ENCODE measurements around the gene BRPF1.
"Not testable (repeated sequence)": the region's sequence is repeated elsewhere in the genome, so short reads cannot be mapped to it uniquely, and the experiment has no call there.

The BRPF1 gene

GRCh38 chr3:9767418-9767817 is 35.9 kb downstream of the BRPF1 start:
- peaks cover 3% of the 10 kb centered on the region for H3K36me3 Mint-ChIP-seq (ENCODE audit: low read depth)
- H3K9me3 Mint-ChIP-seq, result no peaks in the 10 kb centered on the region
- H3K4me3 Mint-ChIP-seq, result peak overlapping the region in 2 of 3 experiments; percentile 18 to 87
- H3K4me1 Mint-ChIP-seq, result peaks cover 31% of the 10 kb centered on the region
- H3K27me3 Mint-ChIP-seq (ENCODE audit: low read depth), result no peaks in the 10 kb centered on the region
- TF ChIP-seq CTCF (IDR thresholded peaks at IDR 0.05; ENCODE audit: unreplicated experiment in 3 of 3), result no peak
- H3K27ac Mint-ChIP-seq, result peak overlapping the region in 2 of 3 experiments; percentile 33 to 53

DNA sequence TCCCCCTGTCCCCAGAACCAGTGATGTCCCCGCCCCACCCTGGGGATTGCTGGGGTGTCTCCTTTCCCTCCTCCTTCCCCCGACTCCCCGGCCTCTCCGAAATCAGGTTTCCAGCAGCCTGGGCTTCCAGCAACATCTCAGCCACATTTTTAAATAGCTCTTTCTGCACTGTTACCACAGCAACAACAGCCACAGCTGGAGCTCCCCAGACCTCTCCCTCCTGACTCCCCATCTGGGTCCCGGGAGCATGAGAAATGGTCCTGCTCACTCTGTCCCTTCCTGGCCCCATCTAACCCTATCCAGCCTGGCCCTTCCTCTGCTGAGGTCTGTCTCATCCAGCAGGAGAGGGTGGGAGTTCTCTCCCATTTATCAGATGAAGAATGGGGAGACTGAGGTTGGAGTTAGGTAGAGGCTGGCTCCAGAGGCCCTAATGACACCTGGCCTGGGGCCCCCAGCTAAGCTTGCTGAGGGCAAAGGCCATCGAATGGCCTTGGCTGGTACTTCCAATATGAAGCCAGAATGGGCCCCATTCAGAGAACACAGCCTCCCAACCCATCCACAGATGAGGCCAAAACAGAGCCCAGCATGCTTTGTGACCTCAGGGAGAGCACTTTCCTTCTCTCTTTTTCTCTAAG is 36.7 kb downstream of the BRPF1 start:
- H3K4me1 Mint-ChIP-seq, result peaks cover 36% of the 10 kb centered on the region
- peak overlapping the region in 2 of 3 experiments; percentile 33 to 95 for H3K27ac Mint-ChIP-seq
- H3K36me3 Mint-ChIP-seq (ENCODE audit: low read depth), result peaks cover 3% of the 10 kb centered on the region
- no peak for TF ChIP-seq CTCF (IDR thresholded peaks at IDR 0.05; ENCODE audit: unreplicated experiment in 3 of 3)
- no peaks in the 10 kb centered on the region for H3K9me3 Mint-ChIP-seq
- no peaks in the 10 kb centered on the region for H3K27me3 Mint-ChIP-seq (ENCODE audit: low read depth)
- peak overlapping the region; percentile 74 to 87 (median 85) for H3K4me3 Mint-ChIP-seq

GRCh38 chr3:9769012-9769411 is 37.5 kb downstream of the BRPF1 start:
- Mint-ChIP-seq H3K4me1 (peaks cover 36% of the 10 kb centered on the region), H3K27me3 (ENCODE audit: low read depth) (no peaks in the 10 kb centered on the region), H3K9me3 (no peaks in the 10 kb centered on the region), H3K4me3 (peak overlapping the region; percentile 74 to 87 (median 85)), H3K27ac (peak overlapping the region in 2 of 3 experiments; percentile 39 to 95), H3K36me3 (ENCODE audit: low read depth) (peaks cover 3% of the 10 kb centered on the region)
- TF ChIP-seq CTCF (IDR thresholded peaks at IDR 0.05; ENCODE audit: unreplicated experiment in 3 of 3), result no peak

DNA sequence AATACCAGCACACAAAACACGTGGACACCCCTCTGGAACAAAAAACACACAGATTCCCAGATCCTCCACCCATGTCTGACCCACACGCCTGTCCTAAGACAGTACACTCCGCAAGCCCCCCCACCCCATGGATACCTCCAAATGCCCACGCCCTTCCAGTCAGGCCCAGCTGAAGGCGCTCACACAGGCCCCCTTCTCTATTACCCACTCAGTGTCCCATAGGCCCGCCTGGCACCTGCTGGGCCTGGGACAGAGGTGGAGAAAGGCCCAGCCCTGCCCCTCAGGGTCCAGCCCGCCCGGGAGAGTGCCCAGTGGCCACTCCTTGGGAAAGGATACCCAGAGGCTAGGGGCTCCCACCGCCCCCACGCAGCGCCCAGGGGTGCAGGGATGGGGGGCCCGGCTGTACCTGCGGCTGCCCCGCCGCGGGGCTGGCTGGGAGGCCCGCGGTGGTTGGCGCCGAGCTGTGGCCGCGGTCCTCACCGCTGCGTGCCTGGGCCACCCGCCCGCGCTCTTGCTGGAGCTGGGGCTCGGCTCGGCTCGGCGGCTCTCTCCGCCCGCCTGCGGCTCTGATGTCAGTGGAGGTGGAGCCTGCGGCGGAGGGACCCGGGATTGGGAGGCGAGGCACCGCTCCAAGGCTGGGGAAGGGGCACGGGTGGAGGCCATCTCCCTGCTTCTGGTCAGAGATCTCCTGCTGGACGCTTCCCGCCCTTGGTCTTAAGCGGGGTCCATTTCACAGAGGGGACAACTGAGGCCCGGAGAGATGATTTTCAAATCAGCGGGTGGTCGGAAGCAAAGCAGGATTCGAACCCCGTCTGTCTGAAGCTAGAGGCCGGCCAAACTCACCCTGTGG is 38.1 kb downstream of the BRPF1 start, which contains the start of gene CAMK1:
CAMK1 (minus strand) TSS at position 522 of the 850 bp plus-strand sequence. CDS start 2,198 bp downstream, outside the sequence.
- Mint-ChIP-seq H3K9me3 (no peaks in the 10 kb centered on the region), H3K27ac (peak within 1 kb of the TSS in 2 of 3 experiments; percentile 95 to 97), H3K4me3 (peak within 1 kb of the TSS; percentile 74 to 87 (median 85)), H3K27me3 (ENCODE audit: low read depth) (no peaks in the 10 kb centered on the region), H3K36me3 (ENCODE audit: low read depth) (peaks cover 3% of the 10 kb centered on the region), H3K4me1 (peaks cover 36% of the 10 kb centered on the region)
- no peak for TF ChIP-seq CTCF (IDR thresholded peaks at IDR 0.05; ENCODE audit: unreplicated experiment in 3 of 3)

GRCh38 chr3:9770276-9770812 is 38.8 kb downstream of the BRPF1 start:
- peaks cover 39% of the 10 kb centered on the region for H3K4me1 Mint-ChIP-seq
- H3K27me3 Mint-ChIP-seq (ENCODE audit: low read depth), result no peaks in the 10 kb centered on the region
- no peak for TF ChIP-seq CTCF (IDR thresholded peaks at IDR 0.05; ENCODE audit: unreplicated experiment in 3 of 3)
- H3K36me3 Mint-ChIP-seq (ENCODE audit: low read depth), result peaks cover under 1% of the 10 kb centered on the region
- peak overlapping the region; percentile 70 to 86 (median 85) for H3K4me3 Mint-ChIP-seq
- no peaks in the 10 kb centered on the region for H3K9me3 Mint-ChIP-seq
- peak overlapping the region in 2 of 3 experiments; percentile 95 to 97 for H3K27ac Mint-ChIP-seq

GRCh38 chr3:9771007-9771406 is 39.5 kb downstream of the BRPF1 start:
- H3K4me1 Mint-ChIP-seq, result peaks cover 42% of the 10 kb centered on the region
- H3K27me3 Mint-ChIP-seq (ENCODE audit: low read depth); H3K9me3 Mint-ChIP-seq; H3K36me3 Mint-ChIP-seq (ENCODE audit: low read depth): not testable (repeated sequence)
- peak overlapping the region; percentile 70 to 86 (median 85) for H3K4me3 Mint-ChIP-seq
- H3K27ac Mint-ChIP-seq, result peak overlapping the region in 2 of 3 experiments; percentile 95 to 97

All from nephron (organoid).